22Rv1 (cell line): Measurements from ENCODE around the gene CTNNA3.

Experiments
- H3K27ac ChIP-seq: fragments of 450-650 bp; 2 replicates; pipeline ENCODE4 v1.5.1; 2017
- ZFX ChIP-seq: fragments of 450-650 bp; IDR thresholded peaks from 2 replicates; pipeline ENCODE4 v1.6.1; 2017; ENCODE audit warnings: antibody characterized with exemption, borderline replicate concordance
- TF ChIP-seq, protein P1 (sequence below): fragments of 450-650 bp; IDR thresholded peaks from 2 replicates; pipeline ENCODE4 v1.5.1; 2017; ENCODE audit warnings: mild to moderate bottlenecking

CTNNA3 gene

DNA sequence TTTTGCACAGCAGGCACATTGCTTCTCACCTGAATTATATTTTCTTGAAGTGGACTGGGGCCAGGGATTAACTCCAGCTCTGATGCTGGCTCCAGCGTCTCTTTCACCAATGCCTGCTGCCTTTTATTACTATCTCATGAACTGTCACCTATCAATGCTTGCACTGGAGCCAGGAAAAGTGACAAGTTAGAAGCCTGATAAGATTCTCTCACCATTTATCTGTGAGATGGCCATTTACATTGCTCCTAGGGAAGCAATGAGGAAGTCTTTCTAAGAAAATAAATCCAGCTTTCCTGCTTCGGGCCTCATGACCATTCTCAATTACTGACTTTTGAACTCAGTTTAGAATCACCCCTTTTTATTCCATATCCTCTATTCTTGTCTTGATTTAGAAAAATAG is 818.6 kb downstream of the CTNNA3 start:
- TF ChIP-seq ZFX = no peak
- TF ChIP-seq, protein P1, sequence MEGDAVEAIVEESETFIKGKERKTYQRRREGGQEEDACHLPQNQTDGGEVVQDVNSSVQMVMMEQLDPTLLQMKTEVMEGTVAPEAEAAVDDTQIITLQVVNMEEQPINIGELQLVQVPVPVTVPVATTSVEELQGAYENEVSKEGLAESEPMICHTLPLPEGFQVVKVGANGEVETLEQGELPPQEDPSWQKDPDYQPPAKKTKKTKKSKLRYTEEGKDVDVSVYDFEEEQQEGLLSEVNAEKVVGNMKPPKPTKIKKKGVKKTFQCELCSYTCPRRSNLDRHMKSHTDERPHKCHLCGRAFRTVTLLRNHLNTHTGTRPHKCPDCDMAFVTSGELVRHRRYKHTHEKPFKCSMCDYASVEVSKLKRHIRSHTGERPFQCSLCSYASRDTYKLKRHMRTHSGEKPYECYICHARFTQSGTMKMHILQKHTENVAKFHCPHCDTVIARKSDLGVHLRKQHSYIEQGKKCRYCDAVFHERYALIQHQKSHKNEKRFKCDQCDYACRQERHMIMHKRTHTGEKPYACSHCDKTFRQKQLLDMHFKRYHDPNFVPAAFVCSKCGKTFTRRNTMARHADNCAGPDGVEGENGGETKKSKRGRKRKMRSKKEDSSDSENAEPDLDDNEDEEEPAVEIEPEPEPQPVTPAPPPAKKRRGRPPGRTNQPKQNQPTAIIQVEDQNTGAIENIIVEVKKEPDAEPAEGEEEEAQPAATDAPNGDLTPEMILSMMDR = no peak
- H3K27ac ChIP-seq = no peak overlapping the region

DNA sequence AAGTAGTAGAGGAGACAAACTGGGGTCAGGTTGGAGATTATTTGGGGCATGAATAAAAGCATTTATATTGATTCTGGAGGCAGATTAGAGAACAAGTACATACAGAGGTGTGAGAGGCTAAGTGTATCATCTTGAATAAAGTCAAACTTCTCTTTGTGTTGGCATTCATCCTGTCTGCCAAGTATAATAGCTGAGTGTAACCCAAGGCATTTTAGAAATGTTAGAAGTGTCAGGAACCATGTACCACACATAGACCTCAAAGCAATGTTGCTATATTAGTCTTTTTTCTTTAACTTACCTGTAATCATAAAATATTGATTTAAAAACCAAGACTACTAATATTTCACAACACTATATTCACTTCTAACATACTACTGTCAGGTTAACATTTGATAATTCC is 826.4 kb downstream of the CTNNA3 start:
- TF ChIP-seq, protein P1 = no peak
- TF ChIP-seq ZFX = no peak
- H3K27ac ChIP-seq = no peak overlapping the region

DNA sequence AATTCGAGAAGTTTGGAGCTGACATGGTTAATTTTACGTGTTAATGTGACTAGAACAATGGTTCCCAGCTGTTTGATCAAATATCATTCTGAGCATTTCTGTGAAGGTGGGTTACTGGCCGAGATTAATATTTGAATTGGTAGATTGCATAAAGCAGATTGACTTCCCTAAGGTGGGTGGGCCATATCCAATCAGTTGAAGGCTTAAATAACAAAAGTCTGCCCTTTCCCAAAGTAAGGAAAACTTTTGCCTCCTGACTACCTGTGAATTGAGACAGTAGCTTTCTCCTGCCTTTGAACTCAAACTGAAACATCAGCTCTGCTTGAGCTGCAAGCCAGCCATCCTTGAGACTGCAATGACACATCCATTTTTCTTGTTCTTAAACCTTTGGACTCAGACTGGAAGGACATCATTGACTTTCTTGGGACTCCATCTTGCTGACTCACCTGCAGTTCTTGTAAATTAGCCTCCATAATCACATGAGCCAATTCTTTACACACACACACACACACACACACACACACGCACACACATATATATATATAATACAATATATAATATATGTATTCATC is 833.2 kb downstream of the CTNNA3 start:
- no peak overlapping the region for H3K27ac ChIP-seq
- TF ChIP-seq, protein P1 = no peak
- TF ChIP-seq ZFX = no peak

DNA sequence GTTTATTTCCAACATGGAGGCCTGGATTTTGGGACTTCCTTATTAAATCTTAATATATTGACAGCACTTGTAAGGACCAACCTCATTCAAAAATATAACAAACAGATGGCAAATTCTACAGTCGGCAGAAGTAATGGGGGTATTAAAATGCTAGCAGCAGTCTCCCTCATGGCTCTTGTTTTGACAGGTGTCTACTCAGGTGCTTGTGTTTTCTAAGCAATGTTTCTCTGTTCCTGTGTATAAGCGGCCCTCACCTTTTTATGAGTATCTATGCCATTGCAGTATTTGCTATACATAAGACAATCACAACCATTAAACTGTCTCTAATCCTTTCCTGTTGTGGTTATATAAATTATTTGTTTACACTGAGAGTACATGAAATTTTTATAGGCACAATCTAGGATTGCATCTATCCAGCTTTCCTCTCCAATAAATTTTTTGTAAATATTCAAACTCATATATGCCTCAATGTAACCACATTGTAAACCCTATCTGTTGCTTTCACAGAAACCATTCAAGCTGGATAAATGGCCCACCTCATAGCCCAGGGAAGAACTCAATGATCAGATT is 835.5 kb downstream of the CTNNA3 start:
- no peak for TF ChIP-seq ZFX
- TF ChIP-seq, protein P1 = no peak
- peak overlapping the region; percentile 35; the same call in 1 of the 2 replicates for H3K27ac ChIP-seq

DNA sequence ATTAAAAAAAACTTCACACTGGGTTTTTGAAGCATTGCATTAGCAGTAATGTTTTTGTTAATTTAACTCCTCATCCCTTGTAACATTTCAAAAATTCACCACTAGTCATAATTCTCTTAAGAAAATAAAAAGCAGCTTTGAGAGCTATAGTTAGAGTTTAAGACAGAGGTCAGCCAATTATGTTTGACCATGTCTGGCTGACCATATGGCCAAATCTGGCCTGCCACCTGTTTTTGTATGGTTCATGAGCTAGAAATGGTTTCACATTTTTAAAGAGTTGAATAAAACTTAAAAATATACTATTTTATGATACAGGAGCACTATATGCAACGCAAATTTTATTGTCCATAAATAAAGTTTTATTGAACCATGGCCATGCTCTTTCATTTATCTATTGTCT is 843.2 kb downstream of the CTNNA3 start:
- TF ChIP-seq, protein P1 = no peak
- TF ChIP-seq ZFX = no peak
- no peak overlapping the region for H3K27ac ChIP-seq

DNA sequence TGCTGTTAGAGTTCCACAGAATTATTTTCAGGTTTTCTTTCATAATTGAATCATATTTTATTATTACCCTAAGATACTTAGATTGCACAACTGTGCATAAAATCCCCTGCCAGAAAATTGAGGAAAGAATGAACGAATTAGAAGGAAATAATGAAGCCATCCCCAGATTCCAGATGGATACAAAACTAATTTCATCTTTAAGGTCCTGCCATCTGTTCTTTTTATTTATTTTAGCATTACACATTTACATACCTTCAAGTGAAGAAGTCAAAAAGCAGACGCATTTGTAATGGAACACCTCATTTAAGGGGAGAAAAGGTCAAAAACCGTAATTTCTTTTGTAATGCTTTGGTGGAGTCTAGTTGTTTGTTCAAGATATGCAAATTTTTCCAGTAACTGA is 847.1 kb downstream of the CTNNA3 start:
- TF ChIP-seq ZFX = no peak
- TF ChIP-seq, protein P1 = no peak
- no peak overlapping the region for H3K27ac ChIP-seq

DNA sequence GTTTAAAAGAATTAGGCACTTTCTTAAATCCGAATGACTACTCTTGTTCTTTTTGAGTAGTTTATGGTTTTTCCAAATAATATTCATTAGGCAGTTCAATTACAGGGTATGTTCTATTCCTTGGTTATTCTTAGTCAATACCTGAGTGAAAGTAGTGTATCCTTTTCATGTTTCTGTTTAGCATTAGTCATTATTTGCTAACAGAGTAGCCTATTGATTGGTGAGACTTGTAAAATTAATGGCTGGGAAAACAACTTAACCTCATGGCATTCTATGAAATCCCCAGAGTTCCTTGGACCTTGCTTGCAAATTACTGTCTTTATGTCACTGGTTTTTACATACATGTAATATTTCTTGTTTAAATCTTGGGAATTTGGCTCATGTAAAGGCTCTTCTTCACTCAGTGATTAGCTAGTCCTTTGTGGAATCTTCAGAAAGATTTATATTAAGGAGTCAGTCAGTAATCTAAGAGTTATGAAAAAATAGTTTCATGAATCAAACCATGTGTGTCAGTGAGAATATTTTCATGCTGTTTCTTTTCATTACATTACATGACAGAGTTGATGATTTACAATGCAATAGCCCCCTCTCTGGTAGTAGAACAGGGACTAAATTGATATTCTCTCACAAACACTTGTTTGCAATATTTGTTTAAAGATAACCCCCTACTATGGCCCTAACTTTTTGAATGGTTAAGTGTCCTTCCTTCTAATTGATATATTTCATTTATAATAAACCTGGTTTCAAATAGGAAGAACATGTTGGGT is 851.6 kb downstream of the CTNNA3 start:
- no peak overlapping the region for H3K27ac ChIP-seq
- TF ChIP-seq, protein P1 = no peak
- TF ChIP-seq ZFX = no peak
